Stimulated activated CD4-positive, alpha-beta T cell treated with anti-CD3 and anti-CD28 coated beads, Interleukin-4, amount 100 ng/mL, for 4 hours (primary cell): ENCODE data around the gene NDUFC1.

Experiments used
- DNase-seq, 2 experiments: peaks; one replicate each; pipeline ENCODE4 v3.0.0-alpha.2; 2020

Gene NDUFC1

GRCh38 chr4:139245590-139245989, 56.7 kb downstream of the NDUFC1 start:
- no peak for DNase-seq

GRCh38 chr4:139243448-139244365, 58.6 kb downstream of the NDUFC1 start:
- DNase-seq, result no peak

DNA sequence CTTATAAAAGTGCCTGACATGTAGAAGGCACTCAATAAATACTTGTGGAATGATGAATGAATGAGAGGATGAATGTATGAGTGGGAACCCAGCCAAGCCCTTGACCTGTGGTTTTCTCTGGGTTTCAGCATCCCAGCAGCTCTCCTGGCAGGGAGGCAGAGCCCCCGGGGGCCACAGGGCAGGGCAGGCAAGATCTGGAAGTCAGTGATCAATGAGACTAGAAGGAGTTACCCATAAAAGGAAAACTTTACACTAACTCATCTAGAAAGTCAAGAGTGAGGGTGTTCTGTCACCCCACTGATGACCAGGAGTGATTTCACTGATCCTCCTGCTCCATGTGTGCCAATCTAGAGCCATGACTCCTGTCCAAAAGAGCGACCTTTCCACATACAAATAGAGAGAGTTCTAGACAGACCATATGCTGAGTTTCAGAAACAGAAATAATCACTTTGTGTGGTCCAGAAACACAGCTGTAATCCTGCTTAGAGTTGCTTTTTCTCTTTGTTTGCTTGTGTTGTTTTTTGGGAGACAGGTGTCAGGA, 59.7 kb downstream of the NDUFC1 start:
- no peak for DNase-seq

- DNase-seq, result no peak
These were observed 60.5 kb downstream of the NDUFC1 start for GRCh38 chr4:139241784-139242151.

DNA sequence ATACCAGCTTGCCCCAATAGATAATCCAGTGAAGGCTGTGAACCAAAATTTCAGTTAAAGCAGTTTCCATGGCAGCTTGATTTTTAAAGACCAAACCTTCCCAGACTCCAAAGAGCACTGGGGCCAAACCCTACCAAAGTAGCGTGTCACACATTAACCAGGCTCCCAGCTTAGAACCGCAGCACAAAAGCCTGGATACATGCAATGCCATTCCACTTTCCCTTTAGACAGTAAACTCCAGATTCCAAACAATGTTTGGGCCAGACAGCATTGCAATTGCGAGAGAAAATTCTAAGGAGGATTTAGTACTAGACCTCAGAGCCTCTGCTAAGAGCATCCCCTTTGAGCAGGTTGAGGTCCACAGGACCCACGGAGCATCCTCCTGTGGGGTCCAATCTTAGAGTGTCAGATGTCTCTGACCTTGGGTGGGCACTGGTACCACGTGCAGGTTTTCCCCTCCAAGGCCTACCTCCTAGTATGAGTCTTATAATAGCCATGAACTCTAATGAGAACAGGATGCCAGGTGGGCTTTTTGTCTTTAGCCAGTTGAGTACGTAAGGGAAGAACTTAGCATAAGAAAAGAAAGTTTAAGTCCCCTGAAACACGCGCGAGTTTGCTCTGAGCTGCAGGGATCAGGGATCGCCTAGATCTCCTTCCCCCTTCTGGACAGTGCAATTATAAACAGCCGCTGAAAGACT, 61.0 kb downstream of the NDUFC1 start:
- DNase-seq, result no peak
